ENCODE data around the gene MOK.

MOK gene

DNA sequence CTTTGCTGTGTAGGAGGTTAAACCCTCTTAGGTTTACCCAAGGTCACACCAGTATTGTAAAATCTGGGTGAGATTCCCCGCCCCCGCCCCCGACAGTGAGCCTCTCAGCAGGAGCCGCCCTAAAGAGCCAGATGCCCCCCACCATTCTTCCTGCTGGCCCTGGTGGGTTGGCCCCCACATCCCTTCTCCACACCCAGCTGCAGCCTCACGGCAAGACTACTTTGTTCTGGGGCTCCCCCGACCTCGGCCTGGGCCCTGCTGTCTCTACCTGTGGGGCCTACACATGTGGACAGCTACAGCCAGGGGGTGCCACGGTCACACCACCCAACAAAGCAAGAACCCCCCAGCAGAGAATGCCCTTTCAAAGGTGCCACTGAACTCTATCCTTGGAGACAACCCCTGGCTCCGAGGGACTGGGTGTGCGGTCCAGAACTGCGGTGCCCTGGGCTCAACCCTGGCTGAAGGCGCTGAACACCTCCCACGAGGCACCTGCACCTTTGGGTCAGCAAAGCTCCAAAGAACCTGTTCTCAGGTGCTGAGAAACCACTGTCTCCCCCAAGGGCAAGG, 82.9 kb downstream of the MOK start:
- no peak for DNase-seq

DNA sequence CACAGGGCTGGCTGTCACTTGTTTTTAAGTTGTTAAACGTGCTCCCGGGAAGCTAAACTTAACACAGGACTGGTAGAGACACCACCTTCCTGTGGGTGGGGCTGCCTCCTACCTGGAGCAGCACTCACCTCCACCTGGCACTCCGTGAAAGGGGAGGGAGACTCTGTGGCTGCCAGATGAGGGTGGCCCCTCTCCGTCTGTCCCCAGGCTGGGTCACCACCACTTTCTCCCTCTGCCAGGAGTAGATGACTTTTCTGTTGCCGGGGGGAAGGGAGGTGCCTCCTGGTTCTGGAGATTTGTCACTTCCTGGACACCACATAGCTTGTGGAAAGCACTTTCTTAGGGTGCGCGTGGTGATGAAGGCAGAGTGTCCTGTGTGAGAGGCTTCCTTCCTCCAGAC, 83.9 kb downstream of the MOK start:
- DNase-seq = no peak

DNA sequence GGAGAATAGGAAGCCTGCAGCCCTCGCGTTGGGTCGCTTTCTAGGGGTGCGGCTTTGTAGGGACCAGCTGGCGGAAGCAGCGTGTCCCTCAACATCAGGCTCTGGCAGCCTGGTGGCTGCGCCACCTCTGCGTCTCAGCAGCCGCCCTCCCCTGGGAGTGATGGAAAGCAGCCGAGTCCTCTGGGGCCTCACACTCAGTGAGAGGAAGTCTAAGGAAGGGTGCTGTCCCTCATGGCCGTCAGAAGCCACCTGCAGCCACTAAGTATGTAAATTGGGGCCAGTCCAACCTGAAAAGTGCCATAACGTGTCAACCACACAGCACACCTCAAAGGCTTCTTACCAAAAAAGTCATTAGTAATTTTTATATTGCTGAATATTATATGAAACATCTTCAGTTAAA, 84.9 kb downstream of the MOK start:
- DNase-seq = no peak

DNA sequence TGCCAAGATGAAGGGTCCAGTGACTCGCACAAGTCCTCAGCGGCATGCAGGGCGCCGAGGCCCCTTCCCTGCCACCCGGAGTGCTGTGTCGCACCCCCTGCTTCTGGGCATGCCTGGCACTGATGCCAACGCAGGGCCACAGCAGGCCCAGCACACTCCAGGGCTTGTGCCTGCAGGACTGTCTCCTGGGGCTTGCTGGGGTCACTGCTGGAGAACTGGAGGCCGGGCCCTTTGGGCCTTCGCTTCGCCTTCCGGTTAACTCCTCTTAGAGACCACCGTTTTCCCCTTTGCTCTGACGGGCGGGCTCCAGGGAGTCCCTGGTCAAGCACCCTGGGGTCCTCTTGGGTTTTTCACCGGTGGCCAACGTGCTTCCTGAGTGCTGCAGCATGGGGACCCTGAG, 85.6 kb downstream of the MOK start:
- no peak for DNase-seq

DNA sequence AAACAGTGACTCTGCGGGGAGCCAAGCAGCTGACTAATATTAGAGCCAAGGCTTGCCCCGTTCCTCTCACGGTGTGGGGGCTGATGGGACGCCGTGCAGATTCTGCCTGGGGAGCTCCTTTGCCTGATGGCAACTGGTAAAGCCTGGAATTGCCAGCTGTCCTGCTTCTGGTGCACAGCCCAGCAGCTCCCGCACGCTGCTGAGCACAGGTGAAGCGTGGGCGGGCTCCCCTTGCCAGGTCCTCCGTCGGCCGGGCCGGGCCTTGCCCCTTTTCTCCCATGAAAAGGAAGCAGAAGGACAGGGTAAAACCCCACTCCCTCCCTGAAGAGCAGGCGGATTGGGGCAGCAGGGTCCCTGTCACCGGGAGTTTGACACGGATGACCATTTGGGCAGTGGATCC, 86.3 kb downstream of the MOK start:
- no peak for DNase-seq

DNA sequence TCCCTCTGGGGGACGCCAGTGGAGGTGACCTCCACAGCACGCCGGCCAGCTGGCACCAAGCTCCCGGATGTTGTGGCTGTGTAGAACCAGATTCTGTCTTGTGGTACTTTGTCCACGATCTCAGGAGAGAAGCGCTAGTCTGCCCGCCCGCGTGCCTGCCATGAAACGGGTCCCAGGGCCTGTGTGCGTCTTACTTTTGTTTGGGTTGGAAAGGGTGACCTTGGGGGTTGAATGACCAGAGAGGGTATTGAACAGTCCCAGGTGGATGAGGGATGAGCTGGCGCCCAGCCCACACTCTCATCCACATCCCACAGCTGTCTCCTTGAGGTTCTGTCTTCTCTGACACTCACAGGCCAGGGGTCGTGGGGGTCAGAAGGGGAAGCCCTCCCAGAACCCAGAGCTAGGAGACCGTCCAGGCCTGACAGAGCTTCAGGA, 87.0 kb downstream of the MOK start:
- no peak for DNase-seq

DNA sequence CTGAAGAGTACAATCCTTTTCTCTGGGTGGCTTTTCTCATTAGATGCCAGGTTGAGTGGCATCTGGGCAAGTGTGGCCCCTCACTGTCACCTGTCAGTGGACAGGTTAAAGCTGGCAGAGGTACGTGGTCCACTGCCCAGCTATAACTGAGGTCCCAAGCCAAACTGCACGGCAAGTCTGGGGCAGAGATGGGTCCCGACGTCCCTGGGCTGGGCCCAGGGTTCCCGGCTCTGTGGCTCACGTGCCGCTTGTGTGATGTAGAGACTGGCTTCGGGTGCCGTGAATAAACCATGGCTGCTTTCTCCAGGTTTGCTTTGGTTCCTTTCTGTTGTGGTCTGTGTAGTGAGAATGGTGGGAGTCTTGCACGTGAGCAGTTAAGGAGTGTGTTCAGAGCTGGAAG, 87.6 kb downstream of the MOK start:
- DNase-seq = no peak

DNA sequence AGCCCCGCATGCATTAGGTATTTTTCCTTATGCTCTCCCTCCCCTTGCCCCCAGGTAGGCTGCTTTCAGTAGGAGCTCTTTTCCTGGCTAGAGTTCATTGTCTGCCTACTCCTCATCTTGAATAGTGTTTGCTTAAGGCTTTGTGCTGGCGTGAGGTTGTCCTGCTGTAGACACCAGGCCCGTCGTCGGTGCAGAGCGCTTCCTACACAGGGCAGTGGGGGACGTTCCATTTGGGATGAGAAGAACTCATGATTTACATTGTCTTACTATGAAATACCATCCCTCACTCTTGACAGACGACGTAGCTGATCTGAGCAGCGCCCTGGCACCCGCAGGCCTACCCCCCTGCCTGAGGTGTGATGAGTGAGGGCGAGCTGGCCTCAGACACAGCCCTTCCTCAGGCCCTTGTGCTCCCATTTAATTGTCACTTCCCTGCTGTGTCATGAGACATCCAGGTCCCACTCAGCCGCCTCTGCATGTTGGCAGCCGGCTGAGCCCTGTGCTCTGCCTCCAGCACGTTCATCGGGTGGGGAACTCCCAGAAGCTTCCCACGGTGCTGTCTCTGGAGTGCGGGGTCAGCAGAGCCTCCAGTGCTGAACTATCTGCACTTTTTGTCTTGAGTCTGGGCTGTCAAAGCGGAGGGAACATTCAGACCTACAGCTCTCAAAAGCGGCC, 89.3 kb downstream of the MOK start:
- DNase-seq = no peak

DNA sequence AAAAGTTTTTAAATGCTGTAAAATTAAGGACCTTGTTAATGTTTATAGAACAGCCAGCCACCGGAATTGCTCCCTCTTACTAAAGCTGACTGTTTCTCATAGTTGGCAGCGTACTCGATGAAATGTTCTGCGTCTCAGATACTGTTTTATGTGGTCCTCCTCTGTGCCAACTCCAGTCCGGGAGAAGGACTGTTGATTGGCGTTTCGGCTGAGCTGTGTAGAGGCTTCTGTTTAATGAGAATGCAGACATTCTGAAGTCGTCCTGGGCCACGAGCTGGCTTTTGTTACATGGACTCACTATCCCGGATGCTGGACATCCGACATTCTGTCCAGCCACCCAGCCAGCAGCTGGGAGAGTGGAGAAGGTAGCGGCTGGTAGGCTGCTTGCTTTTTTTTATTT, 89.9 kb downstream of the MOK start:
- no peak for DNase-seq

DNA sequence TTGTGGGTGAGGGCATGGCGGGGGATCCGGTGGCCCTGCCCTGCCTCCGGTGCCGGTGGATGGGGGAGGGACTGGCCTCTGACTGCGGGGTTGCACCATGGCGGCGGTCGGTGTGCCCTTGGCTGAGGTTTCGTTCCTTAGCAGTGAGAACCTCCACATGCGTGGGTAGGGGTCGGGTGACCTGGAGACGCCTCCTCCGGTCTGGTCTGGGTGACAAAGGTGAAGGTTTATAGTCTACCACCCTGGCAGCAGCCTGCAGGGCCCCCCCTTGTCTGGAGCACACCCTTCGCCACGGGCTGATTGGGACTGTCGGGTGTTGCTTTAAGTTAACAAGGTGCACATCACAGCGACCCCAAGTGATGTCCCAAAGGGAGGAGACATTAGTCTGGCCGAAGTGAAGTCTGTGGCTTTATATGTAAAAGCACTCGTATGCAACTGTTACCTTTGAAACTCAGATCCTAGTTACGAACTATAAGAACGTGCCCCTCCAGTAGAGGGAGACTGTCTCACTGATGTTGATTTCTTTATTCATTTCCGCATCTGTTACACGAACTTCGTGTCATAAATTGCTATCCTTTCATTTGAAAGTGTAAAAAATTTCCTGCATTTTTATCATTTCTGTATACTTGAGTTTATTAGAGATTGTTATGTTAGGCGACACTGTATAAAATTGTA, 90.8 kb downstream of the MOK start:
- DNase-seq = no peak

DNA sequence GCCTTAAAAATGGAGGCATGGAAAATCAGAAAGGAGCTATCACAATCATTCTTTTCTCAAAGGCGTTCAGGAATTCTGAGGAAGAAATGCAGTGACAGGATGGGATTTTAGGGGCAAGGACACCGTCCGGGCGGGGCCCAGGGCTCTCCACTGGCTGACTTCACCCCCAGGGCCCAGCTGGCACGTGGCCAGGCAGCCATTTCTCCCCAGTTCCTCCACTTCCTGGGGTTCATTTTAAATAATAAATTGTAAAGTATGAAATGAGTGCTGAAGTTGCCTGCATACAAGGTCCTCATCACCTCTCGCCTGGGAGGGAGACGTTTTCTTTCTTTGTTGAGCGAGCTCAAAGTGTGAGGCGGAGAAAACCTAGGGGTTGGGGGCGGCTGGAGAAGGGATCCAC, 91.5 kb downstream of the MOK start:
- DNase-seq = no peak

DNA sequence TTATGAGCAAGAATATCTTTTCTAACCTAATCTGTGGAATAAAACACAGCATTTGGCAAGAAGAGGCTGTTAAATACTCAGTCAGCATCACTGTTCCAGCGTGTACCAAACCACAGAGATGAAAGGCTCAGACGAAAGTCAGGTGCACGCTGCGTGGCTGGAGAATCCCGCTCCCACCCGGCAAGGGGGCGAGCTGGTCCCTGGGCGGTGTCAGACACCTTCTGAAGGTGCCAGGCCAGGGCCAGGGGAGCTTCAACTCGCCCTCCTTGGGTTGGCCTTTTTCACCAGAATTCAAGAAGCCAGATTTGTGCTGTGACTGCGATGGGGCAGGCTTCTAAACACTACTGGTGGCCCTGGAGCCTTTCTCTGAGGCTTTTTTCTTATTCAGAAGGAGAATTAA, 92.1 kb downstream of the MOK start:
- no peak for DNase-seq

DNA sequence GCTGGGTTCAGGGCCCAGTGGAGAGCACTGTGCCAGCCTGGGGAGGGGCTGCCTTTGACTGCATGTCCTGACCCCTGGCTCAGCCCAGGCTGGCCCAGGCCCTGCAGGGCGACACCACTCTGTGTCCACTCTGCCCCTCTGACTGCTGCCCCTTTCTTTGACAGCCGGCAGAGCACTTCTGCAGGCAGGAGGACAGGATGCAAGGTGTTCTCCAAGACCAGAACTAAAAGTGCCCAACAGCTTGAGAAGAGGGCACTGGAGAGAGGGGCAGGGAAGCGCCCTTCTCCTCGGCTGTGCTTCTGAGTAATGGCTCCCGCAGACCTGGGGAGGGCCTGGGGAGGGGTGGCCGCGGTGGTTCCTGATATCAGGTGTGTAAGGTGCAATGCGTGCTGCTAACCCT, 92.6 kb downstream of the MOK start:
- no peak for DNase-seq

DNA sequence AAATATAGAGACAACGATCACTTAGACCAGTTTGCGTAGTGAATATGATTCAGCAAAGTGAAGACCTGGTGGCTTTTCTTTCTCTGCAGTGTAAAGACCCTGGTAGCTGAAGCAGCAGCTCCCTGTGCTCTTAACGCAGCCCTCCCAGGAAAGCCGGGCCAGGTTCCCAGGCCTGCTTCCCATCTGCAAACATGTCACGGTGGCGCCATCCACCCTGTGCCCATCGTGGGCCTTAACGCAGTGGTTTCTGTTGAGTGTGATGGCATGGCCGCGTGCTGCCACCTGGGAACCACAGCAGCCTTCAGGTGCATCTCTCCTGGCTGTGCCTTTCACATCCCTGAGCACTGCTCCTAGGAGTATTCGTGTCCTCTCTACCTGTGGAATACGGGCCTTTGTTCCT, 93.7 kb downstream of the MOK start:
- DNase-seq = no peak

DNA sequence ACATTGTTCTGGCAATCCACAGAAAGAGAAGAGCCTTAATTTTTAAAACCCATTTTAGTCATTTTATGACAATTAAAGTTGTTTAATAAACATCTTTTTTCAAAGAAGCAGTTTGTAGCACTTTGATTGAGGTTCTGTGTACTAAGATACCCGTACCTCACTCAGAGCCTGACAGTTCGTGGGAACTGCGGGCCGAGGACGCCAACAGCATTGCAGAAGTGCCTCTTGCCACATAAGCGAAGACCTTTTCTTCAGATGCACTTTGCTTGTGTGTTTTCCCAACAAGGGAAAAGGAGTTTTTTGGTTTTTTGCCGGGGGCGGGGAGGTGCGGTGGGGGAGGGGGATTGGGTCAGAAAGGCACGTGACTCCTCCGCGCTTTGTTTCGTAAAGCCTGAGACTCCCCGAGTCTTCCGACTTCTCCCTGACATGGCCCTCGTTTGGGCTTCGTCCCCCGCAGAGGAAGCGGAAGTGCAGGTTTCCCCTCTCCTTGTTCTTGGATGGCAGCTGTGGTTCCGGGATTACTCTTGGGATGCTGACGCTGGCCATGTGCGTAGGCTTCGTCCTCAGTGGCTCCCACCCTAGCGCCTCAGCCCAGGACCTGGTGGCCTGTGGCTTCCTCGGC, 94.4 kb downstream of the MOK start:
- no peak for DNase-seq

DNA sequence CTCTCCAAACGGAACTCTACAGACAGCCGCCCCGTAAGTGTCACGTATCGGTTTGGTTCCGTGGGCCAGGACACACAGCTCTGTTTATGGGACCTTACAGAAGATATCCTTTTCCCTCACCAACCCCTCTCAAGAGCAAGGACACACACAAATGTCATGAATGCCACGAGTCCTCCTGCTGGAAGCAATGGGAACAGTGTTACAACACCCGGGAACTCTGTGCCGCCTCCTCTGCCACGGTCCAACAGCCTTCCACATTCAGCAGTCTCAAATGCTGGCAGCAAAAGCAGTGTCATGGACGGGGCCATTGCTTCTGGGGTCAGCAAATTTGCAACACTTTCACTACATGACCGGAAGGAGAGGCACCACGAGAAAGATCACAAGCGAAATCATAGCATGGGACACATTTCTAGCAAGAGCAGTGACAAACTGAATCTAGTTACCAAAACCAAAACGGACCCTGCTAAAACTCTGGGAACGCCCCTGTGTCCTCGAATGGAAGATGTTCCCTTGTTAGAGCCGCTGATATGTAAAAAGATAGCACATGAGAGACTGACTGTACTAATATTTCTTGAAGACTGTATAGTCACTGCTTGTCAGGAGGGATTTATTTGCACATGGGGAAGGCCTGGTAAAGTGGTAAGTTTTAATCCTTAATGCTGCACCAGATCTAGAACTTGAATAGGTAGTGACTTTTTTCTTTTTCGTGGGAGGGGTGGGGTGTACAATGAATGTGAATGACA, 95.6 kb downstream of the MOK start:
- no peak for DNase-seq

DNA sequence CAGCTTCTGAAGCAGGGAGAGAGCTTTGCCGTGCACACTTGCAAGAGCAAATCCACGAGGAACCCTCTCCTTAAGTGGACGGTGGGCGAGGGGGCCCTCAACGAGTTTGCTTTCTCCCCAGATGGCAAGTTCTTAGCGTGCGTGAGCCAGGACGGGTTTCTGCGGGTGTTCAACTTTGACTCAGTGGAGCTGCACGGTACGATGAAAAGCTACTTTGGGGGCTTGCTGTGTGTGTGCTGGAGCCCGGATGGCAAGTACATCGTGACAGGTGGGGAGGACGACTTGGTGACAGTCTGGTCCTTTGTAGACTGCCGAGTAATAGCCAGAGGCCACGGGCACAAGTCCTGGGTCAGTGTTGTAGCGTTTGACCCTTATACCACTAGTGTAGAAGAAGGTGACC, 96.2 kb downstream of the MOK start:
- no peak for DNase-seq

DNA sequence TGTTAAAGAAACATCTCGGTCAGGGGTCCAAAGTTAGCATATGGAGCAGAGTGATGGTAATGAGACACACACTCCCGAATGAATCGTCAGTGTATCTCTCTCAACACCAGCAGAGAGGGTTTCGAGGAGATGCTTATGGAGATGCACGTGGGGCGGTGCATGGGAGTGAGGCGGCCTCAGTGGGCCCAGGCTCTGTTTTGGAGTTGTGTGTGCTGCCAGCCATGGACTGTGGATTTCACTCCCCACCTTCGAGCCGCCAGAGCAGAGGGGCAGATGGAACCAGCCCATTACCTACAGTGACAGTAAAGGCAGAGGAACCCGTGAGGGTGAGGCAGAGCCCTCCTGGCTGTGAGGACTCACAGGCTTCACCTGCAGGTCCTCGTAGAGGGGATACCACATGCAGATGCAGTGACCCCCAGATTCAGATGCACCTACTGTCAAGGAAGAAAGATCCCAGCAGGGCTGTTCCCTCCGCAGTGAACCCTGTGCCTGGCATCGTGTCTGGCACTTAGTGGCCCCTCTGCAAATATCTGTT, 97.1 kb downstream of the MOK start:
- no peak for DNase-seq

DNA sequence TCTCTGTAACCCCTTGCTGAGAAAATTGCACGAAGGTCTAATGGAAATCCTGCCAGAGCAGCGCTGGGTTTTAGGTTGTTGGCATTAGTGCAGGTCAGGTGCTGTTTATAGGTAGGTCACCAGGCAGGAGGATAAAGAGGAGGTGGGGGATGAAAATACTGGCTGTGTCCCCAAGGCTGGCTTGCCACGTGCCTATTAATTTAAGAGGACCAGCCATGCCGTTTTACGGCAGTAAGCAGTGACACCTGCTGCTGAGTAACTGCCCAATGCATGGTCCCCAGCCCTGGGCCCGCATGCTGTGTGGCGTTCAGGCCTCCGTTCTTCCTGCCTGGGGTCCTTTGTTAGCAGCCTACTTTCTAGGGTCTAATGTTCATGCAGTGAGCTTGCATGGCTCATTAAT, 98.0 kb downstream of the MOK start:
- DNase-seq = peak; percentile 47

DNA sequence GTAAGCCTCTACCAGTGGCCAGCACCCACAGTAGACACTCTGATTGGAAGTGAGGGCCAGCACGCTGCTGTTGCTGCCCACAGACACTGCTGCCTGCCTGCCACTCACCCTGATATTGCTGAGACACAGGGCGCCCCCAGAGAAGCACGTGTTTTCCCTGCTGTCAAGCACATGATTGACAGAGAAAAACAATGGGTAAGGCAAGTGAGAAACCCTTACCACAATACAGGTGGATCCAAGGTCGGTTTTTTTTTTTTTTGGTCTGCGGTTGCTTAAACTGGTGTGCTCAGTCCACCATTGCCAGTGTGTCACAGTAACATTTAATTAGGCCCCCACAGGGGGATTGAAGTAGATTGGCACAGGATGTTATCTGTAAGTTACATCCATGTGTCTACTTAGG, 99.4 kb downstream of the MOK start:
- DNase-seq = no peak

DNA sequence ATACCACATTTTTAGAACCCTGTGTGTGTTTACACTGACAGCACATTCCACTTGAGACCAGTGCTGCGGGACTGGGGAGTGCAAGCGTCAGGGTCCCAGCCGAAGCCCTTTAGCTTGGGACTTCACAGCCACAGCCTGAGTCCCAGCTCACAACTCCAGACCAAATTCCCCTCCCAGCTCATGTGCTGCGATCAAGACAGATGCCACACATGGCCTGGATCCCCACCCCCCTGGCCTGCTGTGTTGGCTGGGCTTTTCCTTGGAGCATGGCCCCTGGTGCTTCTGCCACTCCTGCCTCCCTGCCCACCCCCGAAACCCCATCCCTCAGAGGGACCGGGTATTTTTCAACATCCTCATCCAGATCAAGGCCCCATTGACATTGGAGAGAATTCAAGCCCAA, 101.6 kb downstream of the MOK start:
- no peak for DNase-seq

DNA sequence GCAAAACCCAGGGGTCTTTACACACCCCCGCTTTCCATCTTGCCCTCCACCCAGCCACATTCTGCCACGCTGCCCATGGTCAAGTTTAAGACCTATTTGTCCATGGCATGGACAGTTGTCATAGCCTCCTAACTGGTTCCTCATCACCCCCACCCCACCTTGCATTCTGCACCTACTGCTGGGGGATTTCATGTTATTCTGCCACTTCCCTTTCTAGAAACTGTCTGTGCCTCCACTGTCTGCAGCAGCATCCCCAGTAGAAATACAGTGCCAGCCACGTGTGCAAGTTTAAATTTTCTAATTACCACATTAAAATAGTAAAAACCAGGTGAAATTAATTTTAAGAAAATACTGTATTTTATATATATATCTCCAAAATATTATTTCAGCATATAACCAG, 102.0 kb downstream of the MOK start:
- no peak for DNase-seq

DNA sequence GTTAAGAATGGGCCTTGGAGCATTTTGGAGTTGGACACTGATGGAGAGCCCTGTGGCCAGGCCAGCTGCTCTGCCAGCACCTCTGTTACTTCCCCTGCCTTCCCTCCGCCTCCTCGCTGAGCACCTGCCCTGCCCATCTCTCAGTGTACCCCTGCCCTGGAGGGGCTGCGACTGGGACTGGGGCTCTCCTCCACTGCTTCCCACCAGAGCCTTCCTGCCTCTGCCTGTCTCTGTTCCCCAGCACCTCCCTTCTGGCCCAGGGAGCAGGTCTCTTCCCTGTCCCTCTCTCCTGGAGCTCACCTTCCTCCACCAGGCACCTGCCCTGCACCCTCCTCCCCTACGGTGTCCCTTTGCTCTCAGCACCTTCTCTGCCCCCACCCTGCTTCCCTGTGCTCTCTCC, 103.2 kb downstream of the MOK start:
- DNase-seq = no peak

All from NCI-H1417 treated with DMSO at 0.1 percent for 48 hours (cell line).